CD4-positive, alpha-beta memory T cell (primary cell): ENCODE results near the gene PRRT3. TPM values are rescaled to one million over a fixed set of nuclear protein-coding genes. Genes with fewer than 3 reads are reported as not detected.

Experiments
- CTCF ChIA-PET: fragments of 350-600 bp; sonication (Branson Sonifier 250); formaldehyde crosslinking; loops from one replicate; lab custom pipeline; 2021; ENCODE audit warnings: inconsistent platforms; ENCODE audit not compliant: partially characterized antibody; lab: Charles Lee
- POLR2A ChIA-PET: fragments of 350-600 bp; sonication (Branson Sonifier 250); formaldehyde crosslinking; loops from one replicate; lab custom pipeline; 2021; ENCODE audit not compliant: partially characterized antibody; lab: Charles Lee
- DNase-seq, 5 donors: peaks; one replicate each; pipeline versions ENCODE4 v3.0.0 to v3.0.0-alpha.2; 2020 to 2022; ENCODE audit warnings: mixed read lengths in 1 of 5
- H3K27ac ChIP-seq: one replicate; pipeline ENCODE4 v1.7.0; 2013; ENCODE audit warnings: low read depth, low read length
- H3K27me3 ChIP-seq: 2 replicates; pipeline ENCODE4 v1.7.0; 2013; ENCODE audit warnings: mild to moderate bottlenecking, low read length, moderate library complexity; ENCODE audit not compliant: insufficient read depth
- H3K36me3 ChIP-seq: 2 replicates; pipeline ENCODE4 v1.7.0; 2013; ENCODE audit warnings: mild to moderate bottlenecking, low read length, moderate library complexity; ENCODE audit not compliant: insufficient read depth
- H3K4me1 ChIP-seq: 2 replicates; pipeline ENCODE4 v1.7.0; 2013; ENCODE audit warnings: mild to moderate bottlenecking, low read length, moderate library complexity; ENCODE audit not compliant: insufficient read depth
- H3K4me3 ChIP-seq, 2 donors: one replicate each; pipeline ENCODE4 v1.7.0; 2013; ENCODE audit warnings: low read length in 2 of 2, mild to moderate bottlenecking in 1 of 2
- H3K9me3 ChIP-seq, 2 donors: one replicate each; pipeline ENCODE4 v1.7.0; 2013; ENCODE audit warnings: low read length in 2 of 2, control low read depth in 1 of 2; ENCODE audit not compliant: control insufficient read depth in 1 of 2
- H3K27ac Mint-ChIP-seq, 7 donors: one replicate each; pipeline ENCODE4 v1.8.0; 2020 to 2021; ENCODE audit warnings: mixed read lengths in 7 of 7, mild to moderate bottlenecking in 6 of 7, inconsistent platforms in 3 of 7, moderate library complexity in 3 of 7
- H3K27me3 Mint-ChIP-seq, 2 donors: one replicate each; pipeline ENCODE4 v1.8.0; 2020 to 2021; ENCODE audit warnings: mixed read lengths in 2 of 2
- H3K36me3 Mint-ChIP-seq, 2 donors: one replicate each; pipeline ENCODE4 v1.8.0; 2020 to 2021; ENCODE audit warnings: mixed read lengths in 2 of 2, inconsistent platforms in 1 of 2, mild to moderate bottlenecking in 1 of 2
- H3K4me1 Mint-ChIP-seq, 4 donors: one replicate each; pipeline ENCODE4 v1.8.0; 2020 to 2021; ENCODE audit warnings: mixed read lengths in 4 of 4, mild to moderate bottlenecking in 1 of 4
- H3K4me3 Mint-ChIP-seq, 8 donors: one replicate each; pipeline ENCODE4 v1.8.0; 2020 to 2021; ENCODE audit warnings: mixed read lengths in 8 of 8, mild to moderate bottlenecking in 7 of 8, moderate library complexity in 6 of 8, inconsistent platforms in 3 of 8
- H3K9me3 Mint-ChIP-seq, 8 donors: one replicate each; pipeline ENCODE4 v1.8.0; 2020 to 2021; ENCODE audit warnings: mixed read lengths in 8 of 8, mild to moderate bottlenecking in 5 of 8, inconsistent platforms in 3 of 8, moderate library complexity in 1 of 8
- intact Hi-C: fragments of 100-400 bp; cut with micrococcal nuclease; formaldehyde crosslinking; loops from one replicate; pipeline ENCODE4 v1.15.1; 2023
- polyA plus RNA-seq, 2 donors: library from polyadenylated mRNA; unstranded; fragments of 300-500 nt; fragmentation: Illumina TruSeq; gene quantifications; one replicate each; pipeline ENCODE4 v1.2.3, GENCODE V29; 2021
- total RNA-seq, 2 experiments: library from RNA; stranded (reverse); gene quantifications; one replicate each; pipeline ENCODE4 v1.2.3, GENCODE V29; 2021

PRRT3 gene
- total and polyA plus RNA-seq, 4 experiments from 2014 or later: 2.9 to 9.8 (median 6.4) TPM

GRCh38 chr3:9911863-9912262, 40.3 kb downstream of the PRRT3 start:
- no peaks in the 10 kb centered on the region for H3K27me3 ChIP-seq
- peaks cover 41% of the 10 kb centered on the region for H3K4me1 ChIP-seq
- ChIA-PET POLR2A (interaction anchor here (1.6 to 6.5 kb wide), 6 partner anchors 10 to 40 kb away, joined by 4 to 53 read pairs (median 10); partner anchors contain the start of genes CRELD1, IL17RE, JAGN1 and PRRT3), CTCF (interaction anchor here (1.0 to 4.4 kb wide), 7 partner anchors 9 to 35 kb away, joined by 3 to 22 read pairs (median 4); partner anchors contain the start of genes CRELD1 and JAGN1)
- H3K36me3 ChIP-seq: no peaks in the 10 kb centered on the region
- H3K9me3 Mint-ChIP-seq: no peaks in the 10 kb centered on the region
- no peaks in the 10 kb centered on the region for H3K36me3 Mint-ChIP-seq
- H3K9me3 ChIP-seq: no peaks in the 10 kb centered on the region
- H3K4me1 Mint-ChIP-seq: peaks cover 19 to 38% (median 27%) of the 10 kb centered on the region in 4 donors
- H3K27ac Mint-ChIP-seq: peak overlapping the region in 3 of 7 donors; percentile 43 to 87 (median 72)
- no peak for DNase-seq
- H3K27ac ChIP-seq: no peak overlapping the region
- peaks cover 0 to 2% of the 10 kb centered on the region in 2 donors for H3K27me3 Mint-ChIP-seq
- intact Hi-C loops: loop anchor here (2.0 kb wide), 1 partner anchor 21 kb away; the partner anchor contains the start of gene JAGN1
- peak overlapping the region in 6 of 8 donors; percentile 6 to 69 (median 58) for H3K4me3 Mint-ChIP-seq
- no peak overlapping the region for H3K4me3 ChIP-seq

GRCh38 chr3:9909221-9910013, 42.8 kb downstream of the PRRT3 start:
- peaks cover 30% of the 10 kb centered on the region for H3K4me1 ChIP-seq
- Mint-ChIP-seq H3K4me1 (peaks cover 14 to 34% (median 23%) of the 10 kb centered on the region in 4 donors), H3K36me3 (no peaks in the 10 kb centered on the region), H3K9me3 (no peaks in the 10 kb centered on the region), H3K27ac (peak overlapping the region in 5 of 7 donors; percentile 31 to 66 (median 60)), H3K27me3 (peaks cover 0 to 2% of the 10 kb centered on the region in 2 donors), H3K4me3 (no peak overlapping the region)
- ChIA-PET CTCF (no interaction called here), POLR2A (interaction anchor here (1.2 to 2.6 kb wide), 2 partner anchors 12 to 24 kb away, joined by 3 to 6 read pairs; no protein-coding TSS in a partner anchor)
- H3K27ac ChIP-seq: no peak overlapping the region
- no peak overlapping the region for H3K4me3 ChIP-seq
- no peaks in the 10 kb centered on the region for H3K27me3 ChIP-seq
- intact Hi-C loops: no loop called here
- DNase-seq: peak in 1 of 5 donors; percentile 60
- H3K9me3 ChIP-seq: no peaks in the 10 kb centered on the region
- no peaks in the 10 kb centered on the region for H3K36me3 ChIP-seq

GRCh38 chr3:9908286-9908685, 43.9 kb downstream of the PRRT3 start:
- POLR2A ChIA-PET: interaction anchor here (2.6 kb wide), 1 partner anchor 25 kb away, joined by 6 read pairs; no protein-coding TSS in a partner anchor
- no peak overlapping the region for H3K27ac ChIP-seq
- CTCF ChIA-PET: no interaction called here
- no peaks in the 10 kb centered on the region for H3K36me3 ChIP-seq
- intact Hi-C loops: no loop called here
- Mint-ChIP-seq H3K27ac (no peak overlapping the region), H3K9me3 (no peaks in the 10 kb centered on the region), H3K4me3 (no peak overlapping the region), H3K4me1 (peaks cover 16 to 37% (median 28%) of the 10 kb centered on the region in 4 donors), H3K27me3 (peaks cover 0 to 2% of the 10 kb centered on the region in 2 donors), H3K36me3 (no peaks in the 10 kb centered on the region)
- DNase-seq: no peak
- H3K4me1 ChIP-seq: peaks cover 34% of the 10 kb centered on the region
- H3K4me3 ChIP-seq: no peak overlapping the region
- no peaks in the 10 kb centered on the region for H3K9me3 ChIP-seq
- H3K27me3 ChIP-seq: no peaks in the 10 kb centered on the region

DNA sequence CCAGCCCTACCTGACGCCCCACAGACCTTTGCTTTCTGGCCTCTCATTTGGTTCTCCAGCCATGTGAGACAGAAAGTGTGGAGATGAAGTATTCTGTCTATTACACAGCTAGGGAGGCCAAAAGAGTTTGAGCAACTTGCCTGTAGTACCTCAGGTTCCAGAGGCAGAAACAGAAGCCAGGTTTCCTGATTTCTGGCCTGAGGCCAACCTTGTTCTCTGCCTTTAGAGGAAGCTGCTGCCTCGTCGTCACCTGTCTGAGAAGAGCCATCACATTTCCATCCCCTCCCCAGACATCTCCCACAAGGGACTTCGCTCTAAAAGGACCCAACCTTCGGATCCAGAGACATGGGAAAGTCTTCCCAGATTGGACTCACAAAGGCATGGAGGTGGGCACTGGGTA, 45.7 kb downstream of the PRRT3 start:
- H3K4me3 Mint-ChIP-seq: no peak overlapping the region
- no peak for DNase-seq
- intact Hi-C loops: no loop called here
- no peaks in the 10 kb centered on the region for H3K27me3 Mint-ChIP-seq
- Histone ChIP-seq H3K4me1 (peaks cover 37% of the 10 kb centered on the region), H3K4me3 (no peak overlapping the region), H3K27ac (no peak overlapping the region), H3K9me3 (no peaks in the 10 kb centered on the region), H3K36me3 (no peaks in the 10 kb centered on the region), H3K27me3 (no peaks in the 10 kb centered on the region)
- ChIA-PET CTCF (interaction anchor here (1.1 kb wide), 1 partner anchor 40 kb away, joined by 5 read pairs; no protein-coding TSS in a partner anchor), POLR2A (interaction anchor here (1.0 to 1.3 kb wide), 2 partner anchors 15 to 27 kb away, joined by 3 read pairs; partner anchors contain the start of gene CRELD1)
- no peak overlapping the region for H3K27ac Mint-ChIP-seq
- H3K9me3 Mint-ChIP-seq: no peaks in the 10 kb centered on the region
- H3K36me3 Mint-ChIP-seq: no peaks in the 10 kb centered on the region
- peaks cover 21 to 41% (median 33%) of the 10 kb centered on the region in 4 donors for H3K4me1 Mint-ChIP-seq

DNA sequence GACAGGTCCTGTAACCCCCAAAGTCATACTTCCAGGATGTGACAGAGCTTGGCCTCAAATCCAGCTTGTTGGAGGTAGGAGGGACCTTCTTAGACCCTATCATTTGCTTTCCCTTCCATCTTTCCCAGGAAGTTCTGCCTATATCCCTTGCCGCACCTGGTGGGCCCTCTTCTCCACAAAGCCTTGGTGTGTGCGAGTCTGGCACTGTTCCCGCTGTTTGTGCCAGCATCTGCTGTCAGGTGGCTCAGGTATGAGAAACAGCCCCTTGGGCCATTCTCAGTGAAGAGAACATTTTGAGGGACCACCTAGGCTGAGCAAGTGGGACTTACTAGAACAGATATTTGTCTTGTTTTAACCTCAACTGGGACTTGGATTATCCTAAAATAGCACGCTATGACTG, 48.3 kb downstream of the PRRT3 start:
- H3K9me3 Mint-ChIP-seq: no peaks in the 10 kb centered on the region
- no peaks in the 10 kb centered on the region for H3K9me3 ChIP-seq
- no peaks in the 10 kb centered on the region for H3K27me3 ChIP-seq
- H3K36me3 ChIP-seq: no peaks in the 10 kb centered on the region
- peaks cover 32% of the 10 kb centered on the region for H3K4me1 ChIP-seq
- H3K4me3 Mint-ChIP-seq: peak overlapping the region in 2 of 8 donors; percentile 43 to 59
- H3K27ac Mint-ChIP-seq: peak overlapping the region in 3 of 7 donors; percentile 9 to 84 (median 64)
- no peak overlapping the region for H3K27ac ChIP-seq
- no peaks in the 10 kb centered on the region for H3K36me3 Mint-ChIP-seq
- no peak overlapping the region for H3K4me3 ChIP-seq
- POLR2A ChIA-PET: interaction anchor here (4.0 to 5.0 kb wide), 2 partner anchors 12 to 28 kb away, joined by 30 to 40 read pairs; partner anchors contain the start of genes CRELD1 and JAGN1
- DNase-seq: no peak
- no peaks in the 10 kb centered on the region for H3K27me3 Mint-ChIP-seq
- H3K4me1 Mint-ChIP-seq: peaks cover 19 to 33% (median 26%) of the 10 kb centered on the region in 4 donors
- intact Hi-C loops: no loop called here
- CTCF ChIA-PET: interaction anchor here (1.8 kb wide), 1 partner anchor 29 kb away, joined by 4 read pairs; no protein-coding TSS in a partner anchor

- ChIA-PET POLR2A (interaction anchor here (1.0 to 5.0 kb wide), 6 partner anchors 10 to 291 kb away, joined by 3 to 40 read pairs (median 16); partner anchors contain the start of genes CRELD1 and JAGN1), CTCF (interaction anchor here (1.1 to 1.8 kb wide), 3 partner anchors 30 to 54 kb away, joined by 4 read pairs; no protein-coding TSS in a partner anchor)
- intact Hi-C loops: no loop called here
- H3K27me3 Mint-ChIP-seq: no peaks in the 10 kb centered on the region
- no peak overlapping the region for H3K27ac ChIP-seq
- H3K4me1 ChIP-seq: peaks cover 29% of the 10 kb centered on the region
- H3K4me3 ChIP-seq: no peak overlapping the region
- H3K4me3 Mint-ChIP-seq: peak overlapping the region; percentile 45 to 79 (median 72)
- H3K36me3 ChIP-seq: no peaks in the 10 kb centered on the region
- no peaks in the 10 kb centered on the region for H3K9me3 Mint-ChIP-seq
- H3K27me3 ChIP-seq: no peaks in the 10 kb centered on the region
- DNase-seq: no peak
- H3K36me3 Mint-ChIP-seq: no peaks in the 10 kb centered on the region
- peaks cover 21 to 40% (median 23%) of the 10 kb centered on the region in 4 donors for H3K4me1 Mint-ChIP-seq
- no peaks in the 10 kb centered on the region for H3K9me3 ChIP-seq
- H3K27ac Mint-ChIP-seq: peak overlapping the region in 4 of 7 donors; percentile 17 to 85 (median 46)
These were observed 49.0 kb downstream of the PRRT3 start for GRCh38 chr3:9903238-9903624.
